Measurements from ENCODE around the gene DIO1.

DNA sequence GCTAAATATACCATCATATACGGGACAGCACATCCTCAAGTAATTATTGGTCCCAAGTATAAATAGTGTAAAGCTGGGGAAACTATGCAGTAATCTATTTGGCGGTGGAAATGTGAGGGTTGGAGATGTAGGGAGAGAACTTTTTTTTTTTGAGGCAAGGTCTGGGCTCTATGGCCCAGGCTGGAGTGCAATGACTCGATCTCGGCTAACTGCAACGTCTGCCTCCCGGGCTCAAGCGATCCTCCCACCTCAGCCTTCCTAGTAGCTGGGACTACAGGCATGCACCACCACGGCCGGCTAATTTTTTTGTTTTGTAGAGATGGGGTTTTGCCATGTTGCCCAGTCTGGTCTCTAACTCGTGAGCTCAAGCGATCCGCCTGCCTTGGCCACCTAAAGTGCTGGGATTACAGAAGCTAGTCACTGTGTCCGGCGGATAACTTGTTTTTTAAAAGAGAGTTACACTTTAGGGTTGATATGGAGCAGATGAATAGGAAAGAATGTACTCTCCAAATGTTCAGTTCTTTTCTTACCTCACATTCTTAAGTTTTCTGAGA is 49.6 kb downstream of the DIO1 start:
- no peak for TF ChIP-seq TCF12 (IDR thresholded peaks at IDR 0.05; ENCODE audit: low read depth)
- TF ChIP-seq, protein P1, sequence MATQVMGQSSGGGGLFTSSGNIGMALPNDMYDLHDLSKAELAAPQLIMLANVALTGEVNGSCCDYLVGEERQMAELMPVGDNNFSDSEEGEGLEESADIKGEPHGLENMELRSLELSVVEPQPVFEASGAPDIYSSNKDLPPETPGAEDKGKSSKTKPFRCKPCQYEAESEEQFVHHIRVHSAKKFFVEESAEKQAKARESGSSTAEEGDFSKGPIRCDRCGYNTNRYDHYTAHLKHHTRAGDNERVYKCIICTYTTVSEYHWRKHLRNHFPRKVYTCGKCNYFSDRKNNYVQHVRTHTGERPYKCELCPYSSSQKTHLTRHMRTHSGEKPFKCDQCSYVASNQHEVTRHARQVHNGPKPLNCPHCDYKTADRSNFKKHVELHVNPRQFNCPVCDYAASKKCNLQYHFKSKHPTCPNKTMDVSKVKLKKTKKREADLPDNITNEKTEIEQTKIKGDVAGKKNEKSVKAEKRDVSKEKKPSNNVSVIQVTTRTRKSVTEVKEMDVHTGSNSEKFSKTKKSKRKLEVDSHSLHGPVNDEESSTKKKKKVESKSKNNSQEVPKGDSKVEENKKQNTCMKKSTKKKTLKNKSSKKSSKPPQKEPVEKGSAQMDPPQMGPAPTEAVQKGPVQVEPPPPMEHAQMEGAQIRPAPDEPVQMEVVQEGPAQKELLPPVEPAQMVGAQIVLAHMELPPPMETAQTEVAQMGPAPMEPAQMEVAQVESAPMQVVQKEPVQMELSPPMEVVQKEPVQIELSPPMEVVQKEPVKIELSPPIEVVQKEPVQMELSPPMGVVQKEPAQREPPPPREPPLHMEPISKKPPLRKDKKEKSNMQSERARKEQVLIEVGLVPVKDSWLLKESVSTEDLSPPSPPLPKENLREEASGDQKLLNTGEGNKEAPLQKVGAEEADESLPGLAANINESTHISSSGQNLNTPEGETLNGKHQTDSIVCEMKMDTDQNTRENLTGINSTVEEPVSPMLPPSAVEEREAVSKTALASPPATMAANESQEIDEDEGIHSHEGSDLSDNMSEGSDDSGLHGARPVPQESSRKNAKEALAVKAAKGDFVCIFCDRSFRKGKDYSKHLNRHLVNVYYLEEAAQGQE (IDR thresholded peaks at IDR 0.05; ENCODE audit: low read depth): no peak
- no peak for TF ChIP-seq FOXM1 (IDR thresholded peaks at IDR 0.05; ENCODE audit: borderline replicate concordance, low read depth)
- no peak for TF ChIP-seq EP300 (IDR thresholded peaks at IDR 0.05; ENCODE audit: borderline replicate concordance)
- no peak for TF ChIP-seq CEBPB (IDR thresholded peaks at IDR 0.05)
- no peak for TF ChIP-seq TEAD4 (IDR thresholded peaks at IDR 0.05)
- TF ChIP-seq RAD21 (IDR thresholded peaks at IDR 0.05; ENCODE audit: low read depth): no peak
- TF ChIP-seq YY1 (IDR thresholded peaks at IDR 0.05; ENCODE audit: low read depth): no peak
- TF ChIP-seq EGR1 (IDR thresholded peaks at IDR 0.05): no peak
- TF ChIP-seq TAF1 (IDR thresholded peaks at IDR 0.05; ENCODE audit: low read depth): no peak

Measured in Ishikawa (cell line).